ENCODE data around the gene SUV39H1.
A peak's percentile ranks its signal among the peaks of the same experiment; 100 is the strongest.

Gene SUV39H1

GRCh38 chrX:48715876-48716502 is 19.5 kb downstream of the SUV39H1 start:
- DNase-seq = no peak

- no peak for DNase-seq
These were observed 23.4 kb downstream of the SUV39H1 start for GRCh38 chrX:48719958-48720357.

- DNase-seq = no peak
These were observed 24.2 kb downstream of the SUV39H1 start for GRCh38 chrX:48720577-48721250.

GRCh38 chrX:48721916-48722315 is 25.4 kb downstream of the SUV39H1 start:
- DNase-seq = no peak

- no peak for DNase-seq
These were observed 30.1 kb downstream of the SUV39H1 start for GRCh38 chrX:48726596-48726995.

- no peak for DNase-seq
These were observed 32.1 kb downstream of the SUV39H1 start for GRCh38 chrX:48728653-48729052.

- no peak for DNase-seq
These were observed 39.8 kb downstream of the SUV39H1 start for GRCh38 chrX:48736303-48736702.

GRCh38 chrX:48736878-48737212 is 40.3 kb downstream of the SUV39H1 start:
- DNase-seq = no peak

GRCh38 chrX:48737213-48737938 is 40.8 kb downstream of the SUV39H1 start:
- peak; percentile 67 for DNase-seq

GRCh38 chrX:48737940-48738339 is 41.4 kb downstream of the SUV39H1 start:
- no peak for DNase-seq

- DNase-seq = no peak
These were observed 45.3 kb downstream of the SUV39H1 start for GRCh38 chrX:48741834-48742233.

- no peak for DNase-seq
These were observed 48.7 kb downstream of the SUV39H1 start for GRCh38 chrX:48745222-48745621.

- DNase-seq = no peak
These were observed 51.0 kb downstream of the SUV39H1 start for GRCh38 chrX:48747415-48748016.

- DNase-seq = no peak
These were observed 52.6 kb downstream of the SUV39H1 start for GRCh38 chrX:48749182-48749581.

- DNase-seq = no peak
These were observed 54.8 kb downstream of the SUV39H1 start for GRCh38 chrX:48751343-48751742.

- DNase-seq = no peak
These were observed 56.0 kb downstream of the SUV39H1 start for GRCh38 chrX:48752498-48752897.

GRCh38 chrX:48753708-48754228 is 57.2 kb downstream of the SUV39H1 start:
- no peak for DNase-seq

GRCh38 chrX:48754238-48754637 is 57.7 kb downstream of the SUV39H1 start:
- DNase-seq = no peak

Measured in 8988T (cell line).